Stimulated activated effector memory CD8-positive, alpha-beta T cell treated with anti-CD3 and anti-CD28 coated beads, Interleukin-12 subunit alpha, Interleukin-12 subunit beta, amount 100 ng/mL, for 72 hours (primary cell): ENCODE results near the gene FHOD1.
A peak's percentile ranks its signal among the peaks of the same experiment; 100 is the strongest.

ENCODE experiments used
- ATAC-seq: fragments of 150-1000 bp; cut with Tn5 transposase; 2 replicates; pipeline ENCODE4 v1.10.0; 2021
- DNase-seq, 2 donors: peaks; one replicate each; pipeline ENCODE4 v3.0.0; 2021 to 2022; ENCODE audit warnings: low spot score in 2 of 2
- H3K27ac Mint-ChIP-seq: one replicate; pipeline ENCODE4 v1.8.0; 2022; ENCODE audit warnings: mild to moderate bottlenecking, mixed read lengths
- H3K36me3 Mint-ChIP-seq: one replicate; pipeline ENCODE4 v1.8.0; 2022; ENCODE audit warnings: mild to moderate bottlenecking, mixed read lengths
- H3K4me1 Mint-ChIP-seq: one replicate; pipeline ENCODE4 v1.8.0; 2022; ENCODE audit warnings: mixed read lengths
- H3K4me3 Mint-ChIP-seq: one replicate; pipeline ENCODE4 v1.8.0; 2022; ENCODE audit warnings: mild to moderate bottlenecking, mixed read lengths
- H3K9me3 Mint-ChIP-seq: one replicate; pipeline ENCODE4 v1.8.0; 2022; ENCODE audit warnings: mixed read lengths

The FHOD1 gene

DNA sequence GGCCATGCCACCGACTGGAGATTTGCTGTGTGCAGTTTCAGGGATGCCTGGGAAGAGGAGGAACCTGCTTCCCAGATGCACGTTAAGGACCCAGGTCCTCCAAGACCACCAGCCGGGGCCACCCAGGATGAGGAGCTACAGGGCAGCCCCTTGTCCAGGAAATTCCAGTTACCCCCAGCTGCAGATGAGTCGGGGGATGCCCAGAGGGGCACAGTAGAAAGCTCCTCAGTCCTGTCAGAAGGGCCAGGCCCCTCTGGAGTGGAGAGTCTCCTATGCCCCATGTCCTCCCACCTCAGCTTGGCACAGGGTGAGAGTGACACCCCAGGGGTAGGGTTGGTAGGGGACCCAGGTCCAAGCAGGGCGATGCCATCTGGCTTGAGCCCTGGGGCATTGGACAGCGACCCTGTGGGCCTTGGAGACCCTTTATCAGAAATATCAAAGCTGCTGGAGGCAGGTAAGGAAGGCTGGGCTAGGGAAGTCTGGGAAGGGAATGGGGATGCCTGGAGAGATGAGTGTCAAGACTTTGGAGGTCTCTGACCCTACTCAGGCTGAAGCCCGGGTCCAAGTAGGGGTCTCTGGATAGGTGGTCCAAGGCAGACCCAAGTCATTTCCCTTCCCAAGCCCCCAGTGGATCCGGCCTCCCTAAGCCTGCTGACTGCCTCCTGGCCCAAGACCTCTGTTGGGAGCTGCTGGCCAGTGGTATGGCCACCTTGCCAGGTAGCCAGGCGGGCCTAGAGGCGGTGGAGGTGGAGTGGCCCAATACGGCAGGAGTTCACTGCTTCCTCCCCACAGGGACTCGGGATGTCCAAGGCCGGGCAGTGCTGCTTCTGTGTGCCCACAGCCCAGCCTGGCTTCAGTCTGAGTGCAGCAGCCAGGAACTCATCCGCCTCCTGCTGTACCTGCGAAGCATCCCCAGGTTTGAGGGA, 33.1 kb upstream of the FHOD1 start:
- Mint-ChIP-seq H3K36me3 (peaks cover 21% of the 10 kb centered on the region), H3K4me1 (peaks cover 19% of the 10 kb centered on the region), H3K9me3 (no peaks in the 10 kb centered on the region), H3K27ac (peak overlapping the region; percentile 91), H3K4me3 (peak overlapping the region; percentile 83)
- DNase-seq (no peak), ATAC-seq (no peak)

- H3K9me3 Mint-ChIP-seq: no peaks in the 10 kb centered on the region
- H3K27ac Mint-ChIP-seq: peak within 1 kb of the TSS; percentile 91
- ATAC-seq (peak; percentile 93), DNase-seq (peak in 1 of 2 donors; percentile 76)
- peaks cover 19% of the 10 kb centered on the region for H3K4me1 Mint-ChIP-seq
- H3K4me3 Mint-ChIP-seq: peak within 1 kb of the TSS; percentile 83
- H3K36me3 Mint-ChIP-seq: peaks cover 28% of the 10 kb centered on the region
Observed at GRCh38 chr16:67279296-67280089, 32.2 kb upstream of the FHOD1 start, which contains the start of gene PLEKHG4. PLEKHG4 (plus strand) TSS chr16:67279532; CDS start chr16:67280045, 513 bp downstream.

- peak in 1 of 2 donors; percentile 87 for DNase-seq
- H3K4me1 Mint-ChIP-seq: peaks cover 19% of the 10 kb centered on the region
- H3K27ac Mint-ChIP-seq: peak overlapping the region; percentile 91
- ATAC-seq: peak; percentile 71
- peaks cover 28% of the 10 kb centered on the region for H3K36me3 Mint-ChIP-seq
- H3K4me3 Mint-ChIP-seq: peak overlapping the region; percentile 83
- H3K9me3 Mint-ChIP-seq: no peaks in the 10 kb centered on the region
Observed at GRCh38 chr16:67278773-67279295, 31.6 kb upstream of the FHOD1 start.

GRCh38 chr16:67277999-67278772, 30.9 kb upstream of the FHOD1 start:
- ATAC-seq (no peak), DNase-seq (no peak)
- H3K4me1 Mint-ChIP-seq: peaks cover 19% of the 10 kb centered on the region
- H3K27ac Mint-ChIP-seq: peak overlapping the region; percentile 91
- H3K4me3 Mint-ChIP-seq: peak overlapping the region; percentile 83
- H3K9me3 Mint-ChIP-seq: no peaks in the 10 kb centered on the region
- peaks cover 35% of the 10 kb centered on the region for H3K36me3 Mint-ChIP-seq

GRCh38 chr16:67277294-67277998, 30.2 kb upstream of the FHOD1 start:
- Mint-ChIP-seq H3K9me3 (no peaks in the 10 kb centered on the region), H3K36me3 (peaks cover 37% of the 10 kb centered on the region), H3K4me3 (peak overlapping the region; percentile 83), H3K27ac (peak overlapping the region; percentile 91), H3K4me1 (peaks cover 19% of the 10 kb centered on the region)
- ATAC-seq: peak; percentile 15
- DNase-seq: no peak

DNA sequence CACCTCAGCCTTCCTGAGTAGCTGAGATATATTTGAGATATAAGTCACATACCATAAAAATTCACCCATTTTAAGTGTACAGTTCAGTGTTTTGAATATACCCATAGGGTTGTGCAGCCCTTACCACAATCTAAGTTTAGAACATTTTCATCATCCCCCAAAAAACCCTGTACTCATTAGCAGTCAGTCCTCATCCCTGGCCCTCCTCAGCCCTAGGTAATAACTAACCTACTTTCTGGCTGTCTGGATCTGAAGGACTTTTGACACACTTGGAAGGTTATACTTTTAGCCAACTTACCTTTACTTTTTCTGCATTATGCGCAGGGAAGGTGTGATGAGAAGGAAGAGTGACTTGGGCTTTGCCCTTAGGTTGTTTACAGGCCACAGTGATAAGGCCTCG, 28.0 kb upstream of the FHOD1 start:
- H3K9me3 Mint-ChIP-seq: no peaks in the 10 kb centered on the region
- ATAC-seq (no peak), DNase-seq (no peak)
- H3K4me3 Mint-ChIP-seq: no peak overlapping the region
- H3K4me1 Mint-ChIP-seq: peaks cover 19% of the 10 kb centered on the region
- H3K27ac Mint-ChIP-seq: no peak overlapping the region
- peaks cover 44% of the 10 kb centered on the region for H3K36me3 Mint-ChIP-seq

- peaks cover 31% of the 10 kb centered on the region for H3K36me3 Mint-ChIP-seq
- peak overlapping the region; percentile 37 for H3K27ac Mint-ChIP-seq
- no peaks in the 10 kb centered on the region for H3K9me3 Mint-ChIP-seq
- ATAC-seq: peak; percentile 16
- no peak for DNase-seq
- no peak overlapping the region for H3K4me3 Mint-ChIP-seq
- peaks cover 4% of the 10 kb centered on the region for H3K4me1 Mint-ChIP-seq
Observed at GRCh38 chr16:67271446-67271845, 24.2 kb upstream of the FHOD1 start.

DNA sequence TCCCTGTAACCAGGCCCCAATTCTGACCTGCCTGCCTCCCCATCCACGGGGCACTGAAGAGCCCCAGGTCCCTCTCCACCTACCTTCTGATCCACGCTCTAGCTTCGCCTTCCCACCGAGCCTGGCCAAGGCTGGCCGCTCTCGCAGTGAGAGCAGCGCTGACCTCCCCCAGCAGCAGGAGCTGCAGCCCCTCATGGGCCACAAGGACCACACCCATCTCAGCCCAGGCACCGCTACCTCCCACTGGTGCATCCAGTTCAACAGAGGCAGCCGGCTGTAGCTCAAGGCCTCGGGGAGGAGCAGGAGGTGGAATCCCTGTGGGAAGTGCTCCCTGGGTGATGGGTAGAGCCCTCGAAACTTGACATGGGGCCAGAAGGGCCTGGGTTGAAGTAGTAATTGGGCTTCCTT, 23.7 kb upstream of the FHOD1 start:
- Mint-ChIP-seq H3K36me3 (peaks cover 25% of the 10 kb centered on the region), H3K4me1 (no peaks in the 10 kb centered on the region), H3K27ac (no peak overlapping the region), H3K9me3 (no peaks in the 10 kb centered on the region), H3K4me3 (no peak overlapping the region)
- DNase-seq: no peak
- no peak for ATAC-seq

DNA sequence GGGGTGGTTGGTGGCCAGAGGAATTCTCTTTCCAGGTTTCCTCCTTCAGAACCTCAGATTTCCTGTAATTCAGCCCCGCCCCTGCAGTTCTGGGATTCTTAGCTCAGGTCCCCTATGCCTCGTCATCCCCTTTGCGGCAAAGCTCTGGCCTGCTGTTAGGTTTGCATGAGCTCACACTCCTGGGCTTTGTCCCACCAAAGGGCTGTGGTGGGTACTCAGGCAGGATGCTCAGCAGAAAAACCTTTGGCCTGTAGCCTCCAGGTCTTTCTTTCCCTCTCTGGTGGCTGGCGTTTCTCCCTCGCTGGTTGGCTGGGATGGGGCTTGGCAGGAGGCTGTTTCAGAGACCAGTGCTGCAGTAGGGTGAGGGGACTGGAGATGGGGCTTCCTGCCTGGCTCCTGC, 22.5 kb upstream of the FHOD1 start:
- no peak overlapping the region for H3K27ac Mint-ChIP-seq
- no peak overlapping the region for H3K4me3 Mint-ChIP-seq
- H3K36me3 Mint-ChIP-seq: peaks cover 17% of the 10 kb centered on the region
- no peaks in the 10 kb centered on the region for H3K9me3 Mint-ChIP-seq
- DNase-seq (no peak), ATAC-seq (no peak)
- H3K4me1 Mint-ChIP-seq: no peaks in the 10 kb centered on the region

DNA sequence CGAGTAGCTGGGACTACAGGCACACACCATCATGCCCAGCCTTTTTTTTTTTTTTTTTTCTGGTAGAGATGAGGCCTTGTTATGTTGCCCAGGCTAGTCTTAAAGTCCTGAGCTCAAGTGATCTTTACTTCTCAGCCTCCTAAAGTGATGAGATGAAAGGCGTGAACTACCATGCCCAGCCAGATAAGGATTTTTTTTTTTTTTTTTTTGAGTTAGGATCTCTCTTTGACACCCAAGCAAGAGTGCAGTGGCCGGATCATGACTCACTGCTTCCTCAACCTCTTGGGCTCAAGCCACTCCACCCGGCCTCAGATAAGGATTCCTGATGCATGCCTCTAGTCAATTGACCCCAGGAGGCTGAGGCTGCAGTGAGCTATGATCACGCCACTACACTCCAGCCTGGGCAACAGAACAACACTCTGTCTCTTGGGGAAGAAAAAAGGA, 20.9 kb upstream of the FHOD1 start:
- DNase-seq (no peak), ATAC-seq (no peak)
- Mint-ChIP-seq H3K9me3 (no peaks in the 10 kb centered on the region), H3K4me1 (no peaks in the 10 kb centered on the region), H3K27ac (no peak overlapping the region), H3K4me3 (no peak overlapping the region), H3K36me3 (peaks cover 8% of the 10 kb centered on the region)

DNA sequence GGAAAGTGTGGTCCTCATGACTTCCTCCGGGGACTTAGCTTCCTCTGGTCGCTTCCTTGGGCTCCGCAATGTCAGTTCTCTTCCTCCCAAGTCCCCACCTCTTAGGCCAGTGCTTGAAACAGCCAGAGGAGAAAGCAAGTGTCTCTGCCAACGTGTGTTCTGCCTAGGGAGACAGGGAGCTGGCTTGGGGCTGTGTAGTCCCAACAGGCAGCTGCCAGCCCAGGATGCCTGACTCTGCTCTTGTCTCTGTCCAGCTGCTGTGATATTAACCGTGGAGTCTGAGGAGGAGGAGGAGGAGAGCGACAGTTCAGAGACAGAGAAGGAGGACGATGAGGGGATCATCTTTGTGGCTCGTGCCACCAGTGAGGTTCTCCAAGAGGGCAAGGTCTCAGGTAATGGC, 18.6 kb upstream of the FHOD1 start:
- ATAC-seq: no peak
- Mint-ChIP-seq H3K4me3 (no peak overlapping the region), H3K27ac (peak overlapping the region; percentile 32), H3K9me3 (no peaks in the 10 kb centered on the region), H3K36me3 (no peaks in the 10 kb centered on the region), H3K4me1 (peaks cover 2% of the 10 kb centered on the region)
- no peak for DNase-seq

DNA sequence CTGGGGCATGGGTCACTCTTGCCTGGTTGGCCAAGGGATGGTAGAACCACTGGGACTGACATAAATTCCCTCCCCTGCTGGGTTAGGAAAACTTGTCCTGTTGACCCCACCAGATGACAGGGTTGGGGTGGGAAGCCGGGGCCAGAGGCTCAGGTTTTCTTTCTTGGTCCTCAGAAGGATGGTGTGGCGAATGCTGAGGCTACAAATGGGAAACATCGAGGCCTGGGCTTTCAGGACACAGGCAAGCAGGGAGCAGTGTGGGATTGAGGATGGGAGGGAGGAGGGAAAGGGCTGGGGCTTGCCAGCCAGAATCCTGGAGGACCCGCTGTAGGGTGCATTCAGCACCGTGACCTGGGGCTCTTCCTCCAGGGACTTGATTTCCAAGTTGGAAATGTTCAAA, 17.6 kb upstream of the FHOD1 start:
- peak overlapping the region; percentile 21 for H3K27ac Mint-ChIP-seq
- H3K4me3 Mint-ChIP-seq: no peak overlapping the region
- peaks cover 9% of the 10 kb centered on the region for H3K4me1 Mint-ChIP-seq
- peaks cover 2% of the 10 kb centered on the region for H3K36me3 Mint-ChIP-seq
- DNase-seq (no peak), ATAC-seq (no peak)
- H3K9me3 Mint-ChIP-seq: no peaks in the 10 kb centered on the region

- no peak overlapping the region for H3K27ac Mint-ChIP-seq
- H3K4me3 Mint-ChIP-seq: no peak overlapping the region
- peaks cover 9% of the 10 kb centered on the region for H3K4me1 Mint-ChIP-seq
- peaks cover 6% of the 10 kb centered on the region for H3K36me3 Mint-ChIP-seq
- ATAC-seq (no peak), DNase-seq (no peak)
- no peaks in the 10 kb centered on the region for H3K9me3 Mint-ChIP-seq
Observed at GRCh38 chr16:67264277-67264676, 17.0 kb upstream of the FHOD1 start.

DNA sequence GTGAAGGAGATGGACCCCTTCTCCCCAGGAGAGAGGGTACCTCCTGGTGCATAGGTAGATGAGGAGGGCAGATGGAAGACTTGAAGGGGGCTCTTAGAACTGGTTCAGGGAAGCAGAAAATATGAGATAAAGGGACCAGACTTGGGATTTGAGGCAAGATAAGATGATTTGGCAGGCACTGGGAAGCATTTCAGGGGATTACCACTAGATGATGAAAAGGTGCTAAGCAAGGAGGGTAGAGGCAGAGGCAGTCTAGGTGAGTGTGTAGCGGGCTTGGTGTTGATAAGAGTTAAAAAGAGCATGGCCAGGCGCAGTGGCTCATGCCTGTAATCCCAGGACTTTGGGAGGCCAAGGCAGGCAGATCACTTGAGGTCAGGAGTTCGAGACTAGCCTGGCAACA, 15.9 kb upstream of the FHOD1 start:
- Mint-ChIP-seq H3K36me3 (peaks cover 6% of the 10 kb centered on the region), H3K27ac (no peak overlapping the region), H3K4me1 (peaks cover 9% of the 10 kb centered on the region), H3K4me3 (no peak overlapping the region), H3K9me3 (no peaks in the 10 kb centered on the region)
- no peak for DNase-seq
- ATAC-seq: no peak
